Stimulated activated CD4-positive, alpha-beta T cell treated with anti-CD3 and anti-CD28 coated beads, Interleukin-15, amount 100 ng/mL, for 24 hours (primary cell): ENCODE results near the gene ST6GAL1.
"Not testable (repeated sequence)": the region's sequence is repeated elsewhere in the genome, so short reads cannot be mapped to it uniquely, and the experiment has no call there.

ENCODE experiments used
- DNase-seq: peaks from one replicate; pipeline ENCODE4 v3.0.0-alpha.2; 2020

The ST6GAL1 gene

GRCh38 chr3:186973702-186974101, 43.4 kb downstream of the ST6GAL1 start:
- DNase-seq, result no peak

DNA sequence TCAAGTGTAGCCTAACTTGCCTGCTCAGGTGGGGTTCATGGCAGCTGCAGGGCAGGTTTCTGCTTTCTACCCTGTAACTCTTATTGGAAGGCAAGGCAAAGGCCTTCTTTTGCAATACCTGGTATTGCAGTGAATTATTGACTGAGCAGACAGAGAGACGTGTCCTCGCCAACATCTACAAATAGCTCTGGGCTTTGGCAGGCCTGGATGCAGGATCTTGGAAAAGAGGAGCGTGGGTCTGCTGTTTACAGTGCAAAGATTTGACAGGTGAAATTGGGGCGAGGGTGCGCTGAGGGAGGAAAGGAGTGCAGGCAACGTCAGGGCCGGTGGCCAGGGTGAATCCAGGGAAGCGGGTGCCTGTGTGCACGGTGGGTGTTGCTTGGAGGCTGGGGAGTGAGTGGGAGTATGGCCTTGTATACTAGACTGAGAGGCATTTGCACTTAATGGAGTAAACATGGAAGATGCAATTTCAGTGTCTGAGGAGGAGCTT, 44.5 kb downstream of the ST6GAL1 start:
- DNase-seq, result no peak

DNA sequence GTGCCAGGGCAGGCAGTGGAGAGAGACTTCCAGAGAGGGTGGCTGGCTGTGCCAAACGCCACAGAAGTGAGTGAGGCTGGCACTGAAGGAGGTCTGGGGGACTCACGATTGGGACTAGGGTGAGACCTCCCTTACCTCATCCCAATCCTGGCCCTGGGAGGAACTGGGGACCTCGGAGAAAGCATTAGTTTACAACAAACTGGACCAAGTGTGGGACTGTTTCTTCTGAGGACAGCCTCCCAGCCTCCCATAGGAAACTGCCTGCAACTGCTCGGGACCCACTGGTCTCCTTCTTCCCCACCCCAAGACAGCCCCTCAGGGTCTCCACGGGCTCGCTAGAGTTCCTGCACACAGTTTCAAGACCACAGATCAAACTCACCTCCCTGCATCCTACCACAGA, 45.4 kb downstream of the ST6GAL1 start:
- DNase-seq, result no peak

DNA sequence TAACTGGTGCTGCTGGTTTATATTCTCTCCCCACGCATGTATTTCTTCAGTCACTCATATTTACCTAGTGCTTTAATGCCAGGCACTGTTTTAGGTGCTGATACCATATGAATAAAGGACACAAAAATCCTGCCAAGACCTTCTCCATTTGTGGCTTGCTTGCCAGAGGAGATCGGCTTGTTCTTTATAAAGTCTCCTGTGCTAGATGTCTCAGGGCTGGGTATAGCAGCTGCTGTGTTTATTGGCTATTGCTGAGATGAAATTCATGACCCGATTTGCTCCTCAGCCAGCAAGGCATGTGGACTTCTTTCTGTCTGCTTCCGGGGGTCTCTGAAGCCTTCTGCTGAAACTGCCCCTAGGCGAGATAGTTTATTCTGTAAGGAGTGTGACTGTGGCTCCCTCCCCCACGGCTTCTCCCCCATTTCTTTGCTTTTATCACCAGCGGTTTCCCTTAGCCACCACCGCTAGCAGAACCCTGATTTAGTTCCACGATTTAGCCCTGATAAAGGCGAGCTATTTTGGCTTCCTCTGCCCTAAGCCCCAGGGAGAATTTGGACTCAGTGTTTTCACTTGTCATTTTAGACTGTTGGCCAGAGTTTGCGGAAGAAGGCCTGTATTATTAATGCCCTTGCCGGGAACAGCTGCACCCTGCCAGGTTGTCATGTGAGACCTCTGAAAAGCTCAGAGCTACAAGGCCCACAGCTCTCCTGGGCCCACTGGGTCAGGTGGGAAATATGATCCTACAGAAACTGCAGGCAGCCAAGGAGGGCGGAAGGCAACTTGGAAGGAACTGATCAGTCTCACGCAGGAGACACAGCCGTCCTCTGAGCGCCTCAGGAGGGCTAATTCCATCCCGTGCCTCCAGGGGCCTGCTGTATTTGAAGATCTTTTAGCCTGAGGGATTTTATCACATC, 46.8 kb downstream of the ST6GAL1 start:
- DNase-seq, result no peak

- no peak for DNase-seq
These were observed 48.4 kb downstream of the ST6GAL1 start for GRCh38 chr3:186978712-186979111.

GRCh38 chr3:186979852-186980251, 49.5 kb downstream of the ST6GAL1 start:
- DNase-seq, result no peak

DNA sequence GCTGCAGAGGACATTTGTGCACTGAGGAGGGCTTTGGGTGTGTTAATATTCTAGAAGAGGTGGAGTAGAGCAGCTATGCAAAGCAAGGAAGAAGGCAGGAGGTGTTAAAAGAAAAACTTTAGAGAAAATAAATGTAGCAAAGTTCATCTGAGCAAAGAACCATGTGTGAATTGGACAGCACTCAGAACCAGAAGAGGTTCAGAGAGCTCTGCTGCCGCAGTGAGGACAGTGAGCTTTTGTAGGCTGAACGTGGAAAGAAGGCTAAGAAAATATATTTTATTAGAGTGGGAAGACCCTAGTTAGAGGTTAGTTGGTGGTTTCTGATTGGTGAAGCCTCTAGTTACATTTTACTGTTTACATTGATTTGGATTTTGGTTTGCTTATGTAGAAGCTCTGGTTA, 50.7 kb downstream of the ST6GAL1 start:
- no peak for DNase-seq

GRCh38 chr3:186983659-186984058, 53.3 kb downstream of the ST6GAL1 start:
- no peak for DNase-seq

- DNase-seq, result no peak
These were observed 53.7 kb downstream of the ST6GAL1 start for GRCh38 chr3:186984064-186984463.

- DNase-seq, result no peak
These were observed 55.5 kb downstream of the ST6GAL1 start for GRCh38 chr3:186985661-186986364.

DNA sequence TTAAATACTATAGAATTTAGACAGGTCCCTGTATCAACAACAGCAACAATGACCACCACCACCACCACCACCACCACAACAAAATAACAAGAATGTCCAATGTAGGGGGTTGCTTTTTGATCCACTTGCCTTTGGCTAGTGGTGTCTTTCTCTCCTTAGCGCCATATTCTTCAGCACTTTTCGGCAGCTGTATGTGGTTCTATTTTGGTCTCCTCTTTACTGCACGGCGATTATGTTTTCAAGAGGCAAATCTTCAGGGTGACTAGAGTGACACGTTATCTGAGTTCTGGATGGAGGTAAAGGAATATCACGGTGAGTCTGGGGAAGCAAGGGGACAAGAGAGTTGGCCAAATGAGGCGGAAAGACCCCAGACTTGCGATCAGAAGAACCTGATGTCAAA, 56.1 kb downstream of the ST6GAL1 start:
- no peak for DNase-seq

DNA sequence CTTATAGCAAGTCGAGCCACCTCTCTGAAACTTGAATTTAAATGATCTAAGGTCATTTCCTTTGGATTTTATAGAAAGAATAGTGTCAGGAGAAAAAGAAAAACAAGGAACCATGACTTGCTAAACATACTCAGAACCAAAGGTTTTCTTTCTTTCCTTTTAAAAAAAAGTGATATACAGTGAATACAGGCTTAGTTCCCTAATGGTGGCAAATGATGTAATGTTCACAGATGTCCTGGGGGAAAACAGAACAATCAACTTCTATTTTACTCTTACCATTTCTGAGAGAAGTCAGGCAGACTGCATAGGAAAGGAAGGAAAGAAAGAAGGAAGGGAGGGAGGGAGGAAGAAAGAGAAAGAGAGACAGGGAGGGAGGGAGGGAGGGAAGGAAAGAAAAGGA, 56.5 kb downstream of the ST6GAL1 start:
- DNase-seq, result no peak

- no peak for DNase-seq
These were observed 58.5 kb downstream of the ST6GAL1 start for GRCh38 chr3:186988806-186989205.

GRCh38 chr3:186989429-186989828, 59.1 kb downstream of the ST6GAL1 start:
- no peak for DNase-seq

- DNase-seq, result no peak
These were observed 60.0 kb downstream of the ST6GAL1 start for GRCh38 chr3:186990277-186990676.

DNA sequence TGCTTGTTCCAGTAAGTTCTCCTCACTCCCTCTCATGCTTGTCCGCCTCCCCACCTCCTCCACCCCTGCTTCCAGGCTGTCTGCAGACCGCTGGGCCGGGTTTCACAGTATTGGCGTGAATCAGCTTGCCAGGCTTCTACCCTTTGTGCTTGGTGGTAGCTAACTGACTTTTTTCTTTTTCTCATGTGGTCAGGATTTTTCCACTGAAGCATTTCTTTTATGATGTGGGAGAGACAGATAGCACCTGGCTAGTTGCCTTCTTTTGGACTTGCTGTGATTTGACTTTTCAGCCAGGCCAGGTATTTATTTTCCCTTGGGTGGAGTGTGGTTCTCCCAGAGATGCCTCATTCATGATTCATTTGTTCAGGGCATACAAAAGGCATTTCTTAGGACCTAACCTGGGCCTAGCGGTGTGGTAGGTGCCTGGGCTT, 60.6 kb downstream of the ST6GAL1 start:
- DNase-seq, result no peak

- no peak for DNase-seq
These were observed 61.1 kb downstream of the ST6GAL1 start for GRCh38 chr3:186991470-186991869.

GRCh38 chr3:186992096-186992495, 61.8 kb downstream of the ST6GAL1 start:
- DNase-seq, result not testable (repeated sequence)

DNA sequence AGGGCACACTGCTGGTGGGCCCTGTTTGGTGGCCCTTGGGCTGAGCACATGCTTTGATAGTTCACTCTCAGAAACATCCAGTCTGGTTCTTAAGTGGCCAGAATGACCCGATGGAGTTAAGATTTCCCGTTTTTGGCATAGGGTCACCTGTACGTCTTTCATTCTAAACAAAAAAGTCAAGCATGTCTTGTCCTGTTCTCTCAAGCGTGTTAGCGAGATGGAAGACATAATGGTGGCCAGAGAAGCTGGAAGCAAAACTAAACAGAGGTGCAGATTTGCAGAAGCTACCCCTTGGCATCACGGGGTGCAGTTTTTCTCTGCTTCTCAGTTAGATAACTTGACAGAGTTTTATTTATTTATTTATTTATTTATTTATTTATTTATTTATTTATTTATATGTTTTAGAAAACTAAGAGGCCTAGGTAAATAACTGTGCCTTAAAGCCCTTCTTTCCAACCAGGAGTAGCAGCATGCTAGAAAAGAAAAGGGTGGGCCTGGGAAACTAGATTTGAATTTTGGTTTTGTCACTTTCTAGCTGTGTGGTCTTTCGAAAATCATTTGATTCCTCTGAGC, 63.0 kb downstream of the ST6GAL1 start:
- DNase-seq, result no peak

- no peak for DNase-seq
These were observed 64.0 kb downstream of the ST6GAL1 start for GRCh38 chr3:186994000-186994955.

GRCh38 chr3:186996356-186996755, 66.0 kb downstream of the ST6GAL1 start:
- DNase-seq, result no peak

- no peak for DNase-seq
These were observed 66.7 kb downstream of the ST6GAL1 start for GRCh38 chr3:186997061-186997460.
